ENCODE data around the gene RAB44. TPM values are rescaled to one million over a fixed set of nuclear protein-coding genes. Genes with fewer than 3 reads are reported as not detected.

RAB44 gene
- polyA plus RNA-seq, 2 of the 4 experiments (the other 2 are of a cell fraction), result 0.04 to 0.09 TPM

DNA sequence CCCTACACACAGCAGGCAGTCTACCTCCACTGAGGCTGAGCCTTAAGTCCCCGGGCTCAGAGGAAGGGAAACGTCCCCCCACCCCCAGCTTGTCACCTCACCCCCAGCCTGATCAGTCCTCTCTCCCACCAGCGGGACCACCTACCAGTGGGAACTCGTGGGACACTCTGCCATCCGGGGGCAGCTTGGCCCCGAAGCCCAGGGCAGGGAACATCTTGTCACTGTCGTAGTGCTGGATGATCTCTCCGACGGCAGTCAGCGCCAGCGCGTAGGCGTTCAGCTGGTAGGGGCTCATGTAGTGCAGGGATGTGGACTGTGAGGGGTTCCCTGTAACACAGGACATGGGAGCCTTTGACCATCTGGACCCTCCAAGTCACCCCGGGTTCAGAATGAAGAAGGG lies 48.6 kb downstream of the RAB44 start (continued):
- TF ChIP-seq SREBF2 (IDR thresholded peaks at IDR 0.05) (no peak), ATOH8 (CRISPR knock-in tag; IDR thresholded peaks at IDR 0.05; ENCODE audit: low read depth) (no peak), CBX8 (IDR thresholded peaks at IDR 0.05) (no peak)

GRCh38 chr6:36749829-36750489 lies 52.3 kb downstream of the RAB44 start:
- DNase-seq (ENCODE audit: low read depth in 1 of 2, low spot score in 1 of 2), result no peak
- ChIA-PET CTCF (interaction anchor here (1.3 kb wide), 1 partner anchor 9 kb away, joined by 6 read pairs; no protein-coding TSS in a partner anchor), POLR2A (no interaction called here)
- no peak for ATAC-seq
- Histone ChIP-seq H3K4me1 (peaks cover 12% of the 10 kb centered on the region; the same call in 2 of the 3 replicates), H3K27ac (no peak overlapping the region), H3K9me3 (peaks cover 3% of the 10 kb centered on the region; the same call in 1 of the 3 replicates), H3K4me2 (no peak overlapping the region), H3K4me3 (no peak overlapping the region)
- WGBS (ENCODE audit: missing lambda C conversion rate), result 66% methylated on average over 5 of the region's 5 CpGs
- no peak for FAIRE-seq
- no peak for TF ChIP-seq GATA3 (IDR thresholded peaks at IDR 0.05; ENCODE audit: borderline replicate concordance)
- TF ChIP-seq KDM5A (IDR thresholded peaks at IDR 0.05), result no peak
- no peak for TF ChIP-seq RAD21 (conservative IDR thresholded peaks at IDR 0.05 in 1 of 2, IDR thresholded peaks at IDR 0.05 in 1 of 2)
- TF ChIP-seq NFE2L2 (conservative IDR thresholded peaks at IDR 0.05; ENCODE audit: low read length), result no peak
- no peak for TF ChIP-seq RARB (CRISPR knock-in tag; IDR thresholded peaks at IDR 0.05)

DNA sequence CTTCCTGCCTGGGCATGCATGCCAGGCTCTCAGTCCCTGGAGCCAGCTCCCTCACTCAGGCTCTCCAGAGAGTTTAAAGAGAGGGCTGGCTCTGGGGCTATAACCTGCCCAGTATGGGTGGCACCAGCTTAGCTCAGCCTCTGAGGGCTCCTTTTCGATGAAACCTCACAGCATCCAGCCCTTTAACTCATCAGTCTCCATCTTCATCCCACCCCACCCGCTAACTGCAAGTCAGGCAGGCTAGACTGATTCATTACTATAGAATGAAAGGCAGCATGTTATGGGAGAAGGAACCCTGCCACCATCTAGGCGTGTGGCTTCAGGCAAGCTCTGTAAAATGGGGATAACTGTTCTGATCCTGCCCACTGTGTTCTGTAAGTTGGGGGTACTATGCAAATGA lies 53.5 kb downstream of the RAB44 start:
- ChIA-PET CTCF (interaction anchor here (1.2 to 2.7 kb wide), 2 partner anchors 16 to 136 kb away, joined by 3 to 17 read pairs; no protein-coding TSS in a partner anchor), POLR2A (no interaction called here)
- DNase-seq (ENCODE audit: low read depth in 1 of 2, low spot score in 1 of 2), result no peak

More for the DNA sequence above, 53.5 kb downstream of the RAB44 start:
- H3K4me2 ChIP-seq, result no peak overlapping the region
- H3K4me3 ChIP-seq, result no peak overlapping the region
- H3K4me1 ChIP-seq, result peaks cover 16% of the 10 kb centered on the region; the same call in 2 of the 3 replicates
- no peak overlapping the region for H3K27ac ChIP-seq
- TF ChIP-seq FOXS1 (CRISPR knock-in tag; IDR thresholded peaks at IDR 0.05), result no peak
- TF ChIP-seq, protein P1, sequence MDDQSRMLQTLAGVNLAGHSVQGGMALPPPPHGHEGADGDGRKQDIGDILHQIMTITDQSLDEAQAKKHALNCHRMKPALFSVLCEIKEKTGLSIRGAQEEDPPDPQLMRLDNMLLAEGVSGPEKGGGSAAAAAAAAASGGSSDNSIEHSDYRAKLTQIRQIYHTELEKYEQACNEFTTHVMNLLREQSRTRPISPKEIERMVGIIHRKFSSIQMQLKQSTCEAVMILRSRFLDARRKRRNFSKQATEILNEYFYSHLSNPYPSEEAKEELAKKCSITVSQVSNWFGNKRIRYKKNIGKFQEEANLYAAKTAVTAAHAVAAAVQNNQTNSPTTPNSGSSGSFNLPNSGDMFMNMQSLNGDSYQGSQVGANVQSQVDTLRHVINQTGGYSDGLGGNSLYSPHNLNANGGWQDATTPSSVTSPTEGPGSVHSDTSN (IDR thresholded peaks at IDR 0.05), result no peak
- TF ChIP-seq, protein P2, sequence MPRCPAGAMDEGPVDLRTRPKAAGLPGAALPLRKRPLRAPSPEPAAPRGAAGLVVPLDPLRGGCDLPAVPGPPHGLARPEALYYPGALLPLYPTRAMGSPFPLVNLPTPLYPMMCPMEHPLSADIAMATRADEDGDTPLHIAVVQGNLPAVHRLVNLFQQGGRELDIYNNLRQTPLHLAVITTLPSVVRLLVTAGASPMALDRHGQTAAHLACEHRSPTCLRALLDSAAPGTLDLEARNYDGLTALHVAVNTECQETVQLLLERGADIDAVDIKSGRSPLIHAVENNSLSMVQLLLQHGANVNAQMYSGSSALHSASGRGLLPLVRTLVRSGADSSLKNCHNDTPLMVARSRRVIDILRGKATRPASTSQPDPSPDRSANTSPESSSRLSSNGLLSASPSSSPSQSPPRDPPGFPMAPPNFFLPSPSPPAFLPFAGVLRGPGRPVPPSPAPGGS (IDR thresholded peaks at IDR 0.05), result no peak
- TF ChIP-seq EP300 (IDR thresholded peaks at IDR 0.05), result no peak
- TF ChIP-seq HMGXB4 (CRISPR knock-in tag; IDR thresholded peaks at IDR 0.05; ENCODE audit: borderline replicate concordance), result no peak
- no peak for TF ChIP-seq TFCP2L1 (CRISPR knock-in tag; IDR thresholded peaks at IDR 0.05)
- no peak for TF ChIP-seq ESRRA (IDR thresholded peaks at IDR 0.05; ENCODE audit: borderline replicate concordance, low read length)
- TF ChIP-seq RCOR1 (IDR thresholded peaks at IDR 0.05; ENCODE audit: low read depth, low read length), result no peak
- TF ChIP-seq ATOH8 (CRISPR knock-in tag; IDR thresholded peaks at IDR 0.05; ENCODE audit: low read depth), result no peak
- TF ChIP-seq CBX2 (IDR thresholded peaks at IDR 0.05; ENCODE audit: borderline replicate concordance, low read depth), result no peak
- FAIRE-seq (no peak), ATAC-seq (no peak)
- 63% methylated on average over 3 of the region's 3 CpGs for WGBS (ENCODE audit: missing lambda C conversion rate)
- peaks cover 3% of the 10 kb centered on the region; the same call in 1 of the 3 replicates for H3K9me3 ChIP-seq
